NCI-H2196 (cell line): ENCODE data around the gene XYLT1.

Experiments
- DNase-seq: peaks from one replicate; lab custom pipeline; 2025; ENCODE audit not compliant: unreplicated experiment; lab: John Stamatoyannopoulos, UW

Gene XYLT1

DNA sequence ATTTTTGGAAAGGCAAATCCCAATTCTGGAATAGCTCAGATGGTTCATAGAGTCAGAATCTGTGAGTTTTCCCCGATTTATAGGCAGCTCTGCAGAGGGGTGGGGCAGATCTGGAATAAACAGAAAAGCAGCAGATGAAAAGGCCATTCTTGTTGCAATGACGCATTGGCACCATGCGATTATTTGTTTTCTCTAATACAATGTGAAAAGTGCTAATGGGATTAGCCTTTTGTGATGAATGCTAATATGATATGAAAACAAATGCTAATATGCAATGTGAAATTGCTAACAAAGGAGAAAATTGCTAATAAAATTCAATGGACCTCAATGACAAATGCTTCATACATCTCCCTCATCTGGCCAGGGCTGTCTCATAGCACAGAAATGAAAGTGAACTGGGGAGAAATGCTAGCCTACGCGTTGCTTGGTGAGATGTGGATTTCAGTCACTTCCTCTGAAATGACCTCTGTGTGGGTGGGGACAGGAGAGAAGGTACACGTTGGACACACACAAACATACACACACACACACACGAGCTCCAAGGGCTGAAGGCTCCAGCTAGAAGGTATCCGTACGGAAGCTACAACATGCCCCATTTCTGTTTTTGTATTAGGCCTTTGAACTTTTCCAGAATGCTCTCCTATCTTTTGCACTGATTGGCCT lies 394.5 kb downstream of the XYLT1 start:
- DNase-seq: no peak

GRCh38 chr16:17072104-17072503 lies 398.7 kb downstream of the XYLT1 start:
- DNase-seq: no peak

GRCh38 chr16:17070882-17071592 lies 399.7 kb downstream of the XYLT1 start:
- peak; percentile 78 for DNase-seq

DNA sequence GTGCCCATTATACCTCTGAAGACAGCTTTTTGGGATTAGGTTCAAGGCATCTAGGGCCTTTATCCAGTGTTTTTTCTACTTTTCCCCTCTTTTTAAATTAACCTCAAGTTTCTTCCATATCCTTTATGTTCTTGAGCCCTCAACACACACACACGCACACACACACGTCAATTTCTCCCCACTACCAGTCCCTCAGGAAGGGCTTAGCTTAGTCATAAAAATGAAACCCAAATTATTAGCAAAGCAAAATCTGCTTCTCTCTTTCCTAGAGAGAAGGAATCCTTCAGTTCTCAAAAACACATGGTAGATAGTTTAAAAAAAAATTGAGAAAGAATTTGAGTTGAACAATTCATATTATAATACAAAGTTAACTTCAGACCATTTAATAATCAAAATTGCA lies 401.1 kb downstream of the XYLT1 start:
- DNase-seq: no peak

- DNase-seq: no peak
Measured at GRCh38 chr16:17068524-17068923, 402.2 kb downstream of the XYLT1 start.

DNA sequence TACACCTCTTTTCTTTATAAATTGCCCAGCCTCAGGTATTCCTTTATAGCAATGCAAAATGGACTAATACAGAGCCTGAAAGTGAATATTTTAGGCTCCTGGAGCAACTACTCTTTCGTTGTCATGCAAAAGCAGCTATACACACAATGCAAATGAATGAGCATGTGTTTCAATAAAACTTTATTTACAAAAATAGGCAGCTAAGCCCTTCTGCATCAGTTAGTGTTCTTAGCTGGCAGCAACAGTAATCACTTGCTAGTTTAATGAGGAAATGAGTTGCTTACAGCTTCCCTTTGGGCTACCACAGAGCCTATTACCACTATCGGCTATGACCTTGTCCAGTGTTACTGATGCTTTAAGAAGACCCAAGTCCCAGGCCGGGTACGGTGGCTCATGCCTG lies 402.9 kb downstream of the XYLT1 start:
- DNase-seq: no peak

- no peak for DNase-seq
Measured at GRCh38 chr16:17063201-17064139, 407.3 kb downstream of the XYLT1 start.

DNA sequence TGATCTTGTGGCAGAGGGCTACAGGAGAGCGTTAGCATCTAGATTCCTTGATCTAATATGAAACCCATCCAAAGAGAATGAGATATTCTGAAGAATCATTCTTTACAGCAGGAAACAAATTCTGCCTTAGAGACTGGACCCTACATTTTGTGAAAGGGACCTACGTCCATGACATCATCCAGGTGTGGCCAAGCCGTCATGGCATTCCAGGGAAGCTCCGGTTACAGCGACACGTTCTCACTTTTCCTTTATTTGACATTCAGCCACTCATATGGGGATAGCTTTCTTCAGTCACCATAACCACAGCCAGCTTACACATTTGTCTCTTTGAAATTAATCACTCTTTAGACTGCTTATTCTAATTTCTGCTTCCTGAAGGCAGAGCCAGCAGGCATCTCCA lies 408.1 kb downstream of the XYLT1 start:
- DNase-seq: no peak

DNA sequence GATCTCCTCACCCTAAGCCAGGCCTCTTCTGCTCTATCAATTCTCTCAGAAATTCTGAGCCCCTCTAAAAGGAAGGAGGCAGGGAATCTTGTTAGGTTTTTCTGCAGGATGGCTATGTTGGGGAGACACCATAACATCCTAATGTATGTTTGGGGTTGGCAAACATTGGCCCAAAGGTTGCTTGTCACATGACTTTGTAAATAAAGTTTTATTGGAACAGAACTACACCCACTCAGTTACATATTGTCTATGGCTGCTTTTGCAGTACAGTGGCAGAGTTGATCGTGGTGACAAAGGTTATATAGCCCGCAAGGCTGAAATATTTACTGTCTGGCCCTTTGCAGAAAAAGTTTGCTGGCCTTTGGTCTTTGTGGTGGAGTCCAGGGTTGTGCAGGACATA lies 409.4 kb downstream of the XYLT1 start:
- DNase-seq: no peak

GRCh38 chr16:17058471-17058870 lies 412.3 kb downstream of the XYLT1 start:
- DNase-seq: no peak

GRCh38 chr16:17056666-17057065 lies 414.1 kb downstream of the XYLT1 start:
- no peak for DNase-seq

GRCh38 chr16:17053536-17054160 lies 417.1 kb downstream of the XYLT1 start:
- DNase-seq: no peak
